Sciatic nerve (tissue), 2 donors: ENCODE data around the gene TMEM253. TPM values are rescaled to one million over a fixed set of nuclear protein-coding genes. Genes with fewer than 3 reads are reported as not detected.

Experiments
- ATAC-seq: fragments of 200-7000 bp; cut with Tn5 transposase; one replicate; pipeline ENCODE4 v1.9.1; 2020; ENCODE audit warnings: mild to moderate bottlenecking, moderate library complexity
- DNase-seq: peaks from one replicate; pipeline ENCODE4 v3.0.0-alpha.2; 2020; ENCODE audit warnings: low spot score
- intact Hi-C: fragments of 100-400 bp; cut with DNase I; formaldehyde crosslinking; loops from one replicate; pipeline ENCODE4 v1.14.2; 2022
- total RNA-seq: library from RNA; stranded (reverse); fragmentation: NEBNext Ultra II Directional; extraction: Animal tissue kit (Norgen Biotek cat#: 25700); gene quantifications from one replicate; pipeline ENCODE4 v1.2.1, GENCODE V29; 2021
- donor health status: DM: no; HTN: no; CAD: no.
- donor health status: DM: no; HTN: no; CAD: no.

Gene TMEM253
- 0.62 TPM for total RNA-seq

DNA sequence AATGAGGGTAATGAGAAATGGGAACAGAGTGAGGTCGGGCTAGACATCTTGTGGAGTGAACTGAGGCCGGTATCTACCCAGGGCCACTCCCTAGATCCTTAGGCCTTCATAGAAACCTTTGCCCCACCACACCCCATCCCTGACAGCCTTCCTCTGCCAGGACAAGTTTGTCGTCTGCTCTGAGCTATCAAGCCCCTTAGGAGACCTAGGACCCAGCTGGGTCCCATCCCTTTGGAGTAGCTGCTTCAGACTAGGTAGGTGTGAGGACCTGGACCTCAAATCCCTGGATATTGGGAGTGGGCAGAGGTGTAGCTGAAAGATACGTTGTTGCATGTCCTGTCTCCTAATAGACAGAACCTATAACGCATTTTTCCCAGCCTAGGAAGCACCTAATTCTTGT lies at the start of gene TMEM253:
Gene TMEM253, plus strand, starts transcription at position 136 of the 400 bp plus-strand sequence. CDS start 278 bp downstream, outside the sequence.
- intact Hi-C loops = no loop called here
- DNase-seq (no peak), ATAC-seq (no peak)

GRCh38 chr14:21053184-21054122 lies 47.4 kb upstream of the TMEM253 start:
- ATAC-seq (no peak), DNase-seq (no peak)
- intact Hi-C loops = no loop called here

- no peak for DNase-seq
- intact Hi-C loops = no loop called here
- ATAC-seq = no peak
Measured at GRCh38 chr14:21054123-21054767, 46.6 kb upstream of the TMEM253 start.

GRCh38 chr14:21054768-21055145 lies 46.1 kb upstream of the TMEM253 start:
- DNase-seq (no peak), ATAC-seq (no peak)
- intact Hi-C loops = no loop called here

DNA sequence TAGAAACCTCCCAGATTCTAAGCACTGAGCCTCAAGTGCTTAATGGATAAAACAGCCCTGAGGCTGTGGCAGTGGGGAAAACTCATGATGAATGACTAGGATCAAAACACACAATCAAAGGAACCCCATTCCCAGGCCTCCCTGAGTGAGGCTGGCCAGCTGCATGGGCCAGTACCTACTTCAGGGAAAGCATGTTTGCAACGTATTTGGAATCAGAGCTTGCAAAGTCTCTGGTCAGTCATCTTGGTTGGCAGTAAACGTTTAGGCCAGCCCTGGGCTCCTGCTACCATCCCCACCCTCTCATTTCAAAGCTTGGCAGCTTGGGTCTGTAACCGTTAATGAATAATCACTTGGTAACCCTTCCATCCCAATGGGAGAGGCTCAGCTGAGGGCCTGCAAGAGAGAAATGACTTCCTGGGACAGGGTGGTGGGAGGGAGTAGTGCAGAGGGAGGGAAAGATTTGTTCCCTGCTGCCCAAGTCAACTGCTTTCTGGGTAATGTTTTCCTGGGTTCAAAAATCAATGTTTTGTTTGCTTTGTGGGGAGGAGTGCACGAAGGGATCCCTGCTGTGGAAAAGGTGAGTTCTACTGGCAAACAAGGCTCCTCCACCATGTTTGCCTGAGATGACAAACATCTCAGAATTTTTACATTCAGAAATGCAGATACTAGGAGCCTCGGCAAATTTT lies 45.3 kb upstream of the TMEM253 start:
- DNase-seq (no peak), ATAC-seq (no peak)
- intact Hi-C loops = no loop called here

GRCh38 chr14:21056520-21057163 lies 44.2 kb upstream of the TMEM253 start:
- DNase-seq (peak; percentile 78), ATAC-seq (peak; percentile 86)
- intact Hi-C loops = no loop called here

GRCh38 chr14:21057803-21058675 lies 42.8 kb upstream of the TMEM253 start, which contains the start of gene RNASE8:
RNASE8 (plus strand) TSS chr14:21057822; CDS start chr14:21057893, 71 bp downstream.
- intact Hi-C loops = no loop called here
- ATAC-seq = no peak

GRCh38 chr14:21058903-21059302 lies 42.0 kb upstream of the TMEM253 start:
- ATAC-seq (no peak), DNase-seq (no peak)
- intact Hi-C loops = no loop called here

More at GRCh38 chr14:21057803-21058675, 42.8 kb upstream of the TMEM253 start, which contains the start of gene RNASE8:
- no peak for DNase-seq

- intact Hi-C loops = no loop called here
- DNase-seq = no peak
- peak; percentile 15 for ATAC-seq
Measured at GRCh38 chr14:21059842-21060613, 40.8 kb upstream of the TMEM253 start.

- ATAC-seq = no peak
- no peak for DNase-seq
- intact Hi-C loops = no loop called here
Measured at GRCh38 chr14:21060614-21061346, 40.1 kb upstream of the TMEM253 start.

DNA sequence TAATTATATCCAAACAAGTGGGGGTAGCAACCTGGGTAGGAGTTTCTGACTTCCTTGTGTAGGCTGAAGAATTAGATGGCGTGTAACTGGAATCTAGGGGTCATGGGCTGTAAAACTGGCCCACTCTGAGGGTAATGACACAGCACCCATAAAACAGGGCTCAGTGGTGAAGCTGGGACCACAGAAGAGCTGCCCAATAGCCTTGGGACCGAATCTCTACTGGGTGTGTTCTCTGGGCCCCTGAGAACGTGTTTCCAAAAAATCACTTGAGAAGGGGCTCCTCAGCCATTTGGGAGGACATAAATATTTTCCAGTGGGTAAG lies 39.6 kb upstream of the TMEM253 start:
- intact Hi-C loops = no loop called here
- ATAC-seq (no peak), DNase-seq (no peak)

DNA sequence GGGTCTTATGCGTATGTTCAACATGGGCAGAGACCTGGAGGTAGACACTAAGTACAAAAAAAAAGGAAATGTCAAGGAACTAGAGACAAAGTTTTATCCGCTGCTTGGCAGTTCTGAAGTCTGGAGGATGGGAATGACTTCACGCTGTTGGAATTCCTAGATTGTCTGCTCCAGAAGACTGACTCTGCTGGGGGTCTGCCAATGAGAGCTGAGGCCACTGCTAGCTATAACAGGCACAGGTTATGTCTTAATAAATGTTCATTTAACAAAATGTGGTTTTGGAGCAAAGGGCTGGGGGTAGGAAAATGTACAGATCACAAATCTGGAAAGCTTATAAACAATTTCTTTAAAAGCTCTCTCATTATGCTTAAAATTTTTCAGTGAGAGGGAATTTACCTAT lies 37.4 kb upstream of the TMEM253 start:
- DNase-seq = no peak
- peak; percentile 35 for ATAC-seq
- intact Hi-C loops = no loop called here

- intact Hi-C loops = no loop called here
- ATAC-seq = no peak
Measured at GRCh38 chr14:21066882-21067502, 33.9 kb upstream of the TMEM253 start.

GRCh38 chr14:21068521-21069387 lies 32.1 kb upstream of the TMEM253 start:
- intact Hi-C loops = loop anchor here (2.0 kb wide), 1 partner anchor 24 kb away; no protein-coding TSS in a partner anchor
- ATAC-seq = peak; percentile 64
- no peak for DNase-seq

More at GRCh38 chr14:21066882-21067502, 33.9 kb upstream of the TMEM253 start:
- no peak for DNase-seq

GRCh38 chr14:21069388-21070082 lies 31.3 kb upstream of the TMEM253 start:
- ATAC-seq (peak; percentile 54), DNase-seq (peak; percentile 83)
- intact Hi-C loops = loop anchor here (2.0 kb wide), 1 partner anchor 23 kb away; no protein-coding TSS in a partner anchor
